ENCODE results near the gene ELF5.

ELF5 gene

GRCh38 chr11:34495724-34496377 lies 17.7 kb downstream of the ELF5 start:
- DNase-seq (ENCODE audit: low read depth), result peak; percentile 79
- no peak for TF ChIP-seq CTCF (IDR thresholded peaks at IDR 0.05; ENCODE audit: insufficient read depth, low read depth, low read length, missing control alignments)
- H3K4me3 ChIP-seq (ENCODE audit: low read length), result no peak overlapping the region

GRCh38 chr11:34495239-34495723 lies 18.3 kb downstream of the ELF5 start:
- TF ChIP-seq CTCF (IDR thresholded peaks at IDR 0.05; ENCODE audit: insufficient read depth, low read depth, low read length, missing control alignments), result no peak
- DNase-seq (ENCODE audit: low read depth), result peak; percentile 52
- H3K4me3 ChIP-seq (ENCODE audit: low read length), result no peak overlapping the region

- no peak for DNase-seq (ENCODE audit: low read depth)
- no peak overlapping the region for H3K4me3 ChIP-seq (ENCODE audit: low read length)
- TF ChIP-seq CTCF (IDR thresholded peaks at IDR 0.05; ENCODE audit: insufficient read depth, low read depth, low read length, missing control alignments), result no peak
Measured at GRCh38 chr11:34493926-34494595, 19.5 kb downstream of the ELF5 start.

- no peak for DNase-seq (ENCODE audit: low read depth)
- H3K4me3 ChIP-seq (ENCODE audit: low read length), result no peak overlapping the region
- TF ChIP-seq CTCF (IDR thresholded peaks at IDR 0.05; ENCODE audit: insufficient read depth, low read depth, low read length, missing control alignments), result no peak
Measured at GRCh38 chr11:34493468-34493867, 20.1 kb downstream of the ELF5 start.

- peak; percentile 64 for TF ChIP-seq CTCF (IDR thresholded peaks at IDR 0.05; ENCODE audit: insufficient read depth, low read depth, low read length, missing control alignments)
- peak; percentile 76 for DNase-seq (ENCODE audit: low read depth)
- H3K4me3 ChIP-seq (ENCODE audit: low read length), result no peak overlapping the region
Measured at GRCh38 chr11:34492806-34493414, 20.7 kb downstream of the ELF5 start.

GRCh38 chr11:34490304-34490703 lies 23.3 kb downstream of the ELF5 start:
- H3K4me3 ChIP-seq (ENCODE audit: low read length), result no peak overlapping the region
- no peak for DNase-seq (ENCODE audit: low read depth)

More at GRCh38 chr11:34490304-34490703, 23.3 kb downstream of the ELF5 start:
- TF ChIP-seq CTCF (IDR thresholded peaks at IDR 0.05; ENCODE audit: insufficient read depth, low read depth, low read length, missing control alignments), result no peak

Data from epithelial cell of esophagus (primary cell).